ENCODE data around the gene USP22.

DNA sequence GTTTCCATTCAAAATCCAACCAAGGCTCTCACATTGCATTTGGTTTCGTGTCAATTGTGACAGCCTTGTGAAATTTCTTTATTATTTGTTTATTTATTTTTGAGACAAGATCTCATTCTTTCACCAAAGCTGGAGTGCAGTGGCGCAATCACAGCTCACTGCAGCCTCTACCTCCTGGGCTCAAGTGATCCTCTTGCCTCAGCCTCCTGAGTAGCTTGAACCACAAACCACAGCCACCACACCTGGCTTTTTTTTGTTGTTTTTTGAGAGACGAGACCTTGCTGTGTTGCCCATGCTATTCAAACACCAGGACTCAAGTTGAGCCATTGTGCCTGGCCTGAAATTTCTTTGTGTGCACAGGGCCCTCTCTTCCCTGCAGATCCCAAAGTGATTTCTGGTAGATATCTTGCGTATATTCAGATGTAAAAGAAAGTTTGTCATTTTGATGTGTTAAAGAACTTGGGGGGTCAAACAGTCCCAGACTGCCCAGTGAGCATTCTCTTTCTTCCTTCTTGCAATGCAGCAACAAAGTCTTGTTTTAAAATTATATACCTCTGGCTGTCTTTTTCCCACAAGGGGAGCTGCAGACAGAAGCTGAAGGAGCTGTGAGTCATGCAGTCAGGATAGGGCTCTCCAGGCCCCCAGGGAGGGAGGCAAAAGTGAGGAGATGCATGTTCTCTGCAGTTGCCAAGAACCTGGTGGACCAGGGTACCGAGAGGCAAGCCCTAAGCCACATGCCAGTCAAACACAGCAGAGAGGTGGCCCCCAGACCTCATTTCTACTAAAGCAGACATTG is 15.5 kb upstream of the USP22 start:
- TF ChIP-seq, protein P1, sequence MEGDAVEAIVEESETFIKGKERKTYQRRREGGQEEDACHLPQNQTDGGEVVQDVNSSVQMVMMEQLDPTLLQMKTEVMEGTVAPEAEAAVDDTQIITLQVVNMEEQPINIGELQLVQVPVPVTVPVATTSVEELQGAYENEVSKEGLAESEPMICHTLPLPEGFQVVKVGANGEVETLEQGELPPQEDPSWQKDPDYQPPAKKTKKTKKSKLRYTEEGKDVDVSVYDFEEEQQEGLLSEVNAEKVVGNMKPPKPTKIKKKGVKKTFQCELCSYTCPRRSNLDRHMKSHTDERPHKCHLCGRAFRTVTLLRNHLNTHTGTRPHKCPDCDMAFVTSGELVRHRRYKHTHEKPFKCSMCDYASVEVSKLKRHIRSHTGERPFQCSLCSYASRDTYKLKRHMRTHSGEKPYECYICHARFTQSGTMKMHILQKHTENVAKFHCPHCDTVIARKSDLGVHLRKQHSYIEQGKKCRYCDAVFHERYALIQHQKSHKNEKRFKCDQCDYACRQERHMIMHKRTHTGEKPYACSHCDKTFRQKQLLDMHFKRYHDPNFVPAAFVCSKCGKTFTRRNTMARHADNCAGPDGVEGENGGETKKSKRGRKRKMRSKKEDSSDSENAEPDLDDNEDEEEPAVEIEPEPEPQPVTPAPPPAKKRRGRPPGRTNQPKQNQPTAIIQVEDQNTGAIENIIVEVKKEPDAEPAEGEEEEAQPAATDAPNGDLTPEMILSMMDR (IDR thresholded peaks at IDR 0.05): no peak
- TF ChIP-seq POLR2A (IDR thresholded peaks at IDR 0.05): no peak

All from thyroid gland (tissue), 4 donors.